Kidney (tissue), 14 donors: ENCODE data around the gene ALDH1A2. TPM values are rescaled to one million over a fixed set of nuclear protein-coding genes. Genes with fewer than 3 reads are reported as not detected.

Experiments
- DNase-seq, 5 donors: peaks; one replicate each; pipeline ENCODE4 v3.0.0-alpha.2; 2013 to 2020
- FAIRE-seq: peaks from 2 replicates; lab custom pipeline; 2012; peaks lifted over from hg19 to GRCh38; lab: Jason Lieb, UNC
- H3K27ac ChIP-seq, 2 donors: one replicate each; pipeline ENCODE4 v1.7.0; 2013; ENCODE audit warnings: low read depth in 2 of 2, low read length in 2 of 2, inconsistent platforms in 1 of 2
- H3K27me3 ChIP-seq: one replicate; pipeline ENCODE4 v1.7.1; 2013; ENCODE audit warnings: low read length, inconsistent platforms; ENCODE audit not compliant: control insufficient read depth, insufficient read depth
- H3K36me3 ChIP-seq, 3 donors: one replicate each; pipeline versions ENCODE4 v1.7.0 to v1.7.1; 2013; ENCODE audit warnings: low read length in 3 of 3, control low read depth in 1 of 3, inconsistent platforms in 1 of 3; ENCODE audit not compliant: insufficient read depth in 3 of 3, control insufficient read depth in 2 of 3
- H3K4me1 ChIP-seq, 3 donors: one replicate each; pipeline versions ENCODE4 v1.7.0 to v1.7.1; 2013; ENCODE audit warnings: low read length in 3 of 3, inconsistent platforms in 1 of 3, low read depth in 1 of 3; ENCODE audit not compliant: control insufficient read depth in 2 of 3, insufficient read depth in 2 of 3
- H3K4me3 ChIP-seq, 3 donors: one replicate each; pipeline versions ENCODE4 v1.7.0 to v1.8.1; 2013; ENCODE audit warnings: low read length in 3 of 3, control low read depth in 1 of 3, inconsistent platforms in 1 of 3
- H3K9ac ChIP-seq, 3 donors: one replicate each; pipeline versions ENCODE4 v1.7.0 to v1.7.1; 2013; ENCODE audit warnings: low read length in 3 of 3, control low read depth in 1 of 3, inconsistent platforms in 1 of 3
- H3K9me3 ChIP-seq, 3 donors: one replicate each; pipeline versions ENCODE4 v1.7.0 to v1.7.1; 2013; ENCODE audit warnings: low read length in 3 of 3, control low read depth in 1 of 3, inconsistent platforms in 1 of 3; ENCODE audit not compliant: control insufficient read depth in 2 of 3, insufficient read depth in 1 of 3
- intact Hi-C: fragments of 100-400 bp; cut with DNase I; formaldehyde crosslinking; loops from one replicate; pipeline ENCODE4 v1.11.1; 2022
- polyA plus RNA-seq: library from polyadenylated mRNA; stranded (reverse); fragments of 350-450 nt; fragmentation: Illumina TruSeq; extraction: RNeasy Lipid Tissue Mini Kit (QIAGEN cat#74804); gene quantifications from one replicate; pipeline ENCODE4 v1.2.3, GENCODE V29; 2014; ENCODE audit warnings: low read depth, low replicate concordance; ENCODE audit not compliant: insufficient read depth
- total RNA-seq: library from RNA; stranded (reverse); fragmentation: NEBNext Ultra II Directional; extraction: Animal tissue kit (Norgen Biotek cat#: 25700); gene quantifications from one replicate; pipeline ENCODE4 v1.2.1, GENCODE V29; 2021
- TF ChIP-seq, protein P1 (sequence below): IDR thresholded peaks from 3 replicates; pipeline ENCODE4 v1.5.1; 2012; ENCODE audit warnings: mild to moderate bottlenecking, moderate library complexity, borderline replicate concordance; ENCODE audit not compliant: insufficient read depth; ENCODE audit errors: extremely low read depth
- donor health status: control.
- donor health status: control.
- donor health status: control.
- donor health status: control.
- donor health status: control.
- donor health status: DM: yes; HTN: yes; CAD: no.
- donor health status: Normal renal cell carcinoma (clear cell type).

The ALDH1A2 gene
- total and polyA plus RNA-seq, 2 donors from 2014 or later = 24.4 to 113 TPM

DNA sequence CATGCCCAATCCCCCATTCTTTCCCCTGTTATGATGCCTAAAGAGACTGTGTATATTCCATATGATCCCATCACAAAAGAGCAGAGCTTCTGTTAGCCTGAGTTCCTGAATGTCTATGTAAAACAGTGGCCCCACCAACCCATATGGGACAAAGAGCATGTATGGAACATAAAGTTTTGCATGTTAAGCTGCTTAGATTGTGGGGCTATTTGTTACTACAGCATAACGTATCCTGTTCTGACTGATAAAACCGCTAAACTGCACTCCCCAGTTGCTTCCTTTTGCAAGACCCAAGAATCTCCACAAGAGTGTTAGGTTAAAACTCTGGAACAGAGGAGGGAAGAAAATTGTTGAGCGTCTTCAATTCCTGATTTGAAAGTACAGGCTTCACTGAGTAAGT lies 154.8 kb downstream of the ALDH1A2 start:
- intact Hi-C loops = no loop called here
- TF ChIP-seq, protein P1, sequence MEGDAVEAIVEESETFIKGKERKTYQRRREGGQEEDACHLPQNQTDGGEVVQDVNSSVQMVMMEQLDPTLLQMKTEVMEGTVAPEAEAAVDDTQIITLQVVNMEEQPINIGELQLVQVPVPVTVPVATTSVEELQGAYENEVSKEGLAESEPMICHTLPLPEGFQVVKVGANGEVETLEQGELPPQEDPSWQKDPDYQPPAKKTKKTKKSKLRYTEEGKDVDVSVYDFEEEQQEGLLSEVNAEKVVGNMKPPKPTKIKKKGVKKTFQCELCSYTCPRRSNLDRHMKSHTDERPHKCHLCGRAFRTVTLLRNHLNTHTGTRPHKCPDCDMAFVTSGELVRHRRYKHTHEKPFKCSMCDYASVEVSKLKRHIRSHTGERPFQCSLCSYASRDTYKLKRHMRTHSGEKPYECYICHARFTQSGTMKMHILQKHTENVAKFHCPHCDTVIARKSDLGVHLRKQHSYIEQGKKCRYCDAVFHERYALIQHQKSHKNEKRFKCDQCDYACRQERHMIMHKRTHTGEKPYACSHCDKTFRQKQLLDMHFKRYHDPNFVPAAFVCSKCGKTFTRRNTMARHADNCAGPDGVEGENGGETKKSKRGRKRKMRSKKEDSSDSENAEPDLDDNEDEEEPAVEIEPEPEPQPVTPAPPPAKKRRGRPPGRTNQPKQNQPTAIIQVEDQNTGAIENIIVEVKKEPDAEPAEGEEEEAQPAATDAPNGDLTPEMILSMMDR = no peak
- H3K27me3 ChIP-seq = no peaks in the 10 kb centered on the region
- FAIRE-seq (no peak), DNase-seq (no peak)
- peaks cover 0 to 3% (median 0%) of the 10 kb centered on the region in 3 donors for H3K4me1 ChIP-seq
- no peak overlapping the region for H3K9ac ChIP-seq
- H3K4me3 ChIP-seq = no peak overlapping the region
- H3K36me3 ChIP-seq = no peaks in the 10 kb centered on the region
- no peak overlapping the region for H3K27ac ChIP-seq
- H3K9me3 ChIP-seq = no peaks in the 10 kb centered on the region

DNA sequence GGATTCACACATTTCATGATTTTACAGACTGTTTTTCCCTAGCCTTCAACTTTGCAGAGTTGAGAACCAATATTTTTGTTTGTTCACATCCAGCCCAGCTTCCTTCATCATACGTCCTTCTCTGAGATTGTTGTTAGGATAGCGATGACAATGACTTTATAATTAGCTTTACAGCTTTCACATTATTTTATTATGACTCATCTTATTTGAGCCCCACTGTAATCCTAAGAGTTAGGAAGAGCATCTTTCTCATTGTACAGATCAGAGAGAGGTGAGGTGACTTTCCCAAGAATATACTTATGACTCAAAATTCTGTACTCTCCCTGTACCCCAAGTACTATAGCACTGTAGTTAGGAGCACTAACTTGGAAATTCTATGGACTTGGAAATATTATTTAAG lies 156.1 kb downstream of the ALDH1A2 start:
- TF ChIP-seq, protein P1 = no peak
- Histone ChIP-seq H3K9ac (no peak overlapping the region), H3K27ac (no peak overlapping the region), H3K27me3 (no peaks in the 10 kb centered on the region), H3K9me3 (no peaks in the 10 kb centered on the region), H3K36me3 (no peaks in the 10 kb centered on the region), H3K4me1 (peaks cover 0 to 3% (median 0%) of the 10 kb centered on the region in 3 donors), H3K4me3 (no peak overlapping the region)
- no peak for DNase-seq
- FAIRE-seq = no peak
- intact Hi-C loops = no loop called here

DNA sequence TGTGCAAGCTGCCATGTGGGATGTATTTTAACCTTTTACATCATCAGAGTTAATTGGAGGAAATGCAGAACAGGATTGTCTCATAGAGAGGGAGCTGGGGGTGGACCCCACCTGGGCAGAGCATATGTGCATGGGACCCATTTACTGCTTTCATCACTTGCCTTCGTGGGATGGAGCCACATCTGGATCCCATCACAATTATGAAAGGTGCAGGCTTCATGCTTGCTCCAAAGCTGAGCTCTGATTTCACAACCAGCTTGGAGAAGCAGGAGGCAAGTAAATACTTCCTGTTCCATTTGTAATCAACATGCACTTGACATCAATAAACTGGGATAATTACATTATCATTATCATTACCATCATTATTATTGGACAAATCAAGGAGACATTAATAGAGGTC lies 161.9 kb downstream of the ALDH1A2 start:
- no peaks in the 10 kb centered on the region for H3K27me3 ChIP-seq
- no peak overlapping the region for H3K27ac ChIP-seq
- TF ChIP-seq, protein P1 = no peak
- H3K9me3 ChIP-seq = no peaks in the 10 kb centered on the region
- no peak overlapping the region for H3K9ac ChIP-seq
- no peak overlapping the region for H3K4me3 ChIP-seq
- no peak for DNase-seq
- H3K36me3 ChIP-seq = no peaks in the 10 kb centered on the region
- intact Hi-C loops = no loop called here
- no peaks in the 10 kb centered on the region for H3K4me1 ChIP-seq
- FAIRE-seq = no peak

Other genes with a start within 250 kb of the ALDH1A2 start
- 1.4 TPM for gene AQP9, start 72.7 kb upstream of the ALDH1A2 start, total RNA-seq
- gene AQP9, start 72.7 kb upstream of the ALDH1A2 start, polyA plus RNA-seq = 0.30 TPM